Prostate gland (tissue), 2 donors: Measurements from ENCODE around the gene SREBF1.

Experiments used
- CTCF ChIP-seq, 4 experiments: fragments of 200-600 bp in 2 of 4; fragments of 450-650 bp in 2 of 4; sonication (generic) in 2 of 4; IDR thresholded peaks; 1 replicate in 3 of 4; 2 replicates in 1 of 4; pipeline ENCODE4 v1.5.1; 2016 to 2019; ENCODE audit warnings: antibody characterized with exemption in 4 of 4, mild to moderate bottlenecking in 2 of 4, moderate library complexity in 2 of 4
- POLR2A ChIP-seq: fragments of 450-650 bp; IDR thresholded peaks from one replicate; pipeline ENCODE4 v1.6.1; 2016; ENCODE audit warnings: antibody characterized with exemption, mild to moderate bottlenecking

- TF ChIP-seq CTCF (IDR thresholded peaks at IDR 0.05) (no peak), POLR2A (no peak)
These were observed 9.2 kb upstream of the SREBF1 start for GRCh38 chr17:17846003-17846402.
